GM12864 (cell line): ENCODE results near the gene ERAP2.
A peak's percentile ranks its signal among the peaks of the same experiment; 100 is the strongest.

Experiments used
- DNase-seq: peaks from one replicate; pipeline ENCODE4 v3.0.0-alpha.2; 2011; ENCODE audit warnings: low read depth
- H3K4me3 ChIP-seq: 2 replicates; pipeline ENCODE4 v1.5.1; 2011; ENCODE audit warnings: mild to moderate bottlenecking, low read depth, low read length, control low read depth
- CTCF ChIP-seq: IDR thresholded peaks from 2 replicates; pipeline ENCODE4 v1.5.1; 2011; ENCODE audit warnings: low read depth, mild to moderate bottlenecking, moderate library complexity, low read length, control low read depth, inconsistent platforms; ENCODE audit errors: missing control alignments

ERAP2 gene

GRCh38 chr5:96876292-96876850 is at the start of gene ERAP2:
ERAP2 (plus strand) TSS chr5:96876500; CDS start chr5:96879686, 3,186 bp downstream.
- TF ChIP-seq CTCF = no peak
- H3K4me3 ChIP-seq = peak within 1 kb of the TSS; percentile 64
- DNase-seq = no peak

GRCh38 chr5:96829297-96829696 is 47.0 kb upstream of the ERAP2 start:
- no peak for DNase-seq
- no peak for TF ChIP-seq CTCF
- H3K4me3 ChIP-seq = no peak overlapping the region

- no peak overlapping the region for H3K4me3 ChIP-seq
- DNase-seq = no peak
- TF ChIP-seq CTCF = no peak
These were observed 42.3 kb upstream of the ERAP2 start for GRCh38 chr5:96834016-96834415.

GRCh38 chr5:96835791-96836191 is 40.5 kb upstream of the ERAP2 start:
- no peak for DNase-seq
- no peak overlapping the region for H3K4me3 ChIP-seq
- TF ChIP-seq CTCF = no peak

- no peak overlapping the region for H3K4me3 ChIP-seq
- no peak for DNase-seq
- TF ChIP-seq CTCF = no peak
These were observed 39.5 kb upstream of the ERAP2 start for GRCh38 chr5:96836817-96837216.

GRCh38 chr5:96837303-96837702 is 39.0 kb upstream of the ERAP2 start:
- no peak for DNase-seq
- H3K4me3 ChIP-seq = no peak overlapping the region
- no peak for TF ChIP-seq CTCF
